ENCODE results near the gene CHCHD6. TPM values are rescaled to one million over a fixed set of nuclear protein-coding genes. Genes with fewer than 3 reads are reported as not detected.

The CHCHD6 gene
- total RNA-seq, 2 experiments from 2014 or later = 8.7 to 9.3 TPM

DNA sequence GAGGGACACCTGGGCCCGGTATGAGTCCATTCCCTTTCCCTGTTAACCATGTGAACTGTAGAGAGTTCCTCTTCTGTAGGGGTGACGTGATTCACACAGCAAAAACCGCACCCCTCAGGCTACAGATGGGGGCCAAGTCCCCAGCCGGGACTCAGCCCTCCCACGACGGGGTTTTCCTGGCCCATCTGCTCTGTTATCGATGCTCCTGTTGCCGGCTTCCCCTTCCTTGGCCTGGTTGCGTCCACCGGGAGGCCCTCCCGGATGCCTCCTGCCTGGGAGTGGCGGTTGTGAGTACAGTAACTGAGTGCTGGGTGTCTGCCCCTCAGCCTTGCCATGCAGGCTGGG lies 278.1 kb downstream of the CHCHD6 start:
- Mint-ChIP-seq H3K4me3 (peak overlapping the region; percentile 89), H3K36me3 (ENCODE audit: low read depth) (no peaks in the 10 kb centered on the region), H3K9me3 (no peaks in the 10 kb centered on the region), H3K27ac (peak overlapping the region; percentile 93), H3K27me3 (peaks cover 10% of the 10 kb centered on the region), H3K4me1 (ENCODE audit: low read depth) (peaks cover 11% of the 10 kb centered on the region)
- Histone ChIP-seq H3K9me3 (ENCODE audit: control insufficient read depth in 1 of 2, insufficient read depth in 1 of 2, low read length in 2 of 2) (no peaks in the 10 kb centered on the region), H3K27ac (ENCODE audit: low read depth in 1 of 2, low read length in 2 of 2) (peak overlapping the region; percentile 88 to 90), H3K4me3 (ENCODE audit: low read length) (peak overlapping the region; percentile 67), H3K27me3 (ENCODE audit: control insufficient read depth in 1 of 2, insufficient read depth in 2 of 2, low read length in 2 of 2) (peaks cover 0 to 5% of the 10 kb centered on the region in 2 experiments), H3K36me3 (ENCODE audit: insufficient read depth, low read length) (no peaks in the 10 kb centered on the region), H3K4me1 (ENCODE audit: insufficient read depth, low read length) (peaks cover 30% of the 10 kb centered on the region)
- intact Hi-C loops (cut with DNase I, micrococcal nuclease) = loop anchor here (1.0 to 10.0 kb wide), 8 partner anchors 278 to 1070 kb away; partner anchors contain the start of genes ABTB1 (in 1 of the 2), CHCHD6 (in 1 of the 2), SEC61A1 (in 1 of the 2) and SLC41A3 (in 1 of the 2)
- DNase-seq = peak in 10 of 14 experiments; percentile 28 to 91 (median 52)
- TF ChIP-seq, protein P1, sequence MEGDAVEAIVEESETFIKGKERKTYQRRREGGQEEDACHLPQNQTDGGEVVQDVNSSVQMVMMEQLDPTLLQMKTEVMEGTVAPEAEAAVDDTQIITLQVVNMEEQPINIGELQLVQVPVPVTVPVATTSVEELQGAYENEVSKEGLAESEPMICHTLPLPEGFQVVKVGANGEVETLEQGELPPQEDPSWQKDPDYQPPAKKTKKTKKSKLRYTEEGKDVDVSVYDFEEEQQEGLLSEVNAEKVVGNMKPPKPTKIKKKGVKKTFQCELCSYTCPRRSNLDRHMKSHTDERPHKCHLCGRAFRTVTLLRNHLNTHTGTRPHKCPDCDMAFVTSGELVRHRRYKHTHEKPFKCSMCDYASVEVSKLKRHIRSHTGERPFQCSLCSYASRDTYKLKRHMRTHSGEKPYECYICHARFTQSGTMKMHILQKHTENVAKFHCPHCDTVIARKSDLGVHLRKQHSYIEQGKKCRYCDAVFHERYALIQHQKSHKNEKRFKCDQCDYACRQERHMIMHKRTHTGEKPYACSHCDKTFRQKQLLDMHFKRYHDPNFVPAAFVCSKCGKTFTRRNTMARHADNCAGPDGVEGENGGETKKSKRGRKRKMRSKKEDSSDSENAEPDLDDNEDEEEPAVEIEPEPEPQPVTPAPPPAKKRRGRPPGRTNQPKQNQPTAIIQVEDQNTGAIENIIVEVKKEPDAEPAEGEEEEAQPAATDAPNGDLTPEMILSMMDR (IDR thresholded peaks at IDR 0.05) = no peak
- ChIA-PET CTCF (interaction anchor here (0.8 to 1.6 kb wide), 8 partner anchors 24 to 615 kb away, joined by 3 to 4 read pairs (median 3); no protein-coding TSS in a partner anchor), POLR2A (interaction anchor here (0.5 to 1.0 kb wide), 2 partner anchors 8 to 507 kb away, joined by 3 to 4 read pairs; partner anchors contain the start of gene ZXDC)
- peak; percentile 43 for ATAC-seq (ENCODE audit: poor library complexity)

DNA sequence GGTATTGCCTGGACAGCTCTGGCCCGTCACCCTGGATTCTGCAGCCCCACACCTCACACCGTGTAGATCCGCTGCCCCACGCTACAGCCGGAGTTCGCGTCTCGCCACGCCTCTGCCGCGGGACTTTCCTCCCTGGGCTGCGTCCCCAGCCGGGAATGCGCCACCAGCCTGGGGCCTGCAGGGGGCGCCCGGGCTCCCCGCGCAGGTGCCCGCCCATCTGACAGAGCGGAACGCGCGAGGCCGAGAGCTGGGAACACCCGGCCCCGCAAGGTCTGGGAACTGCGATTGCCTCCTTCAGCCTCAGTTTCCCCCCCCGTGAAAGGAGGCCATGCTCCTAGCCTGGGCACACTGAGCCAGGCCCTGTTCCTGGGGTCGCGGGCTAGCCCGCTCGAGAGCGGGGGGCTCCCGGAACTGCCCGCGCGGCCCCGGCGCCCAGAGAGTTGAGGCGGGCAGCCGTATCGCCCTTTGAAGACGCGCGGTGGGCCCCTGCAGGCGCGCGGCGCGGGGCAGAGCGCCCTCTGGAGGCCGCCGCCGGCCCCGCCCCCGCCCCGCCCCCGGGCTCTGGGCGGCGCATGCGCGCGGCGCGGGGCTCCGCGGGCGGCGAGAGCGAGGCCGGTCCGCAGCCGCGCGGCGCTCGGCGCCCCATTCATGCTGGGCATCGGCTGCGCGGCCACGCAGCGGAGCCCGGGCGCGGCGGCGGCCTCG lies 278.6 kb downstream of the CHCHD6 start, which contains the start of gene PLXNA1:
TSS of gene PLXNA1 (plus strand) at position 645 of the 705 bp plus-strand sequence. CDS start 5,479 bp downstream, outside the sequence.
- H3K36me3 Mint-ChIP-seq (ENCODE audit: low read depth) = no peaks in the 10 kb centered on the region
- peak within 1 kb of the TSS; percentile 89 for H3K4me3 Mint-ChIP-seq
- peaks cover 0 to 5% of the 10 kb centered on the region in 2 experiments for H3K27me3 ChIP-seq (ENCODE audit: control insufficient read depth in 1 of 2, insufficient read depth in 2 of 2, low read length in 2 of 2)
- TF ChIP-seq, protein P1 (IDR thresholded peaks at IDR 0.05) = peak; percentile 99
- intact Hi-C loops (cut with DNase I, micrococcal nuclease) = loop anchor here (1.0 to 10.0 kb wide), 8 partner anchors 278 to 1070 kb away; partner anchors contain the start of genes CHCHD6 (in 2 of the 2), ABTB1 (in 1 of the 2), SEC61A1 (in 1 of the 2) and SLC41A3 (in 1 of the 2)
- H3K27me3 Mint-ChIP-seq = peaks cover 10% of the 10 kb centered on the region
- peak within 1 kb of the TSS; percentile 93 for H3K27ac Mint-ChIP-seq
- peaks cover 15% of the 10 kb centered on the region for H3K4me1 Mint-ChIP-seq (ENCODE audit: low read depth)
- H3K36me3 ChIP-seq (ENCODE audit: insufficient read depth, low read length) = no peaks in the 10 kb centered on the region
- POLR2A ChIA-PET = interaction anchor here (0.5 to 1.0 kb wide), 2 partner anchors 9 to 507 kb away, joined by 3 to 4 read pairs; partner anchors contain the start of gene ZXDC
- CTCF ChIA-PET = interaction anchor here (0.7 to 1.6 kb wide), 9 partner anchors 24 to 614 kb away, joined by 3 to 4 read pairs (median 3); no protein-coding TSS in a partner anchor
- peak within 1 kb of the TSS; percentile 67 for H3K4me3 ChIP-seq (ENCODE audit: low read length)
- H3K4me1 ChIP-seq (ENCODE audit: insufficient read depth, low read length) = peaks cover 30% of the 10 kb centered on the region
- no peaks in the 10 kb centered on the region for H3K9me3 ChIP-seq (ENCODE audit: control insufficient read depth in 1 of 2, insufficient read depth in 1 of 2, low read length in 2 of 2)
- no peaks in the 10 kb centered on the region for H3K9me3 Mint-ChIP-seq
- H3K27ac ChIP-seq (ENCODE audit: low read depth in 1 of 2, low read length in 2 of 2) = peak within 1 kb of the TSS; percentile 88 to 90
- ATAC-seq (ENCODE audit: poor library complexity) (peak; percentile 82), DNase-seq (peak; percentile 76 to 95 (median 85))

DNA sequence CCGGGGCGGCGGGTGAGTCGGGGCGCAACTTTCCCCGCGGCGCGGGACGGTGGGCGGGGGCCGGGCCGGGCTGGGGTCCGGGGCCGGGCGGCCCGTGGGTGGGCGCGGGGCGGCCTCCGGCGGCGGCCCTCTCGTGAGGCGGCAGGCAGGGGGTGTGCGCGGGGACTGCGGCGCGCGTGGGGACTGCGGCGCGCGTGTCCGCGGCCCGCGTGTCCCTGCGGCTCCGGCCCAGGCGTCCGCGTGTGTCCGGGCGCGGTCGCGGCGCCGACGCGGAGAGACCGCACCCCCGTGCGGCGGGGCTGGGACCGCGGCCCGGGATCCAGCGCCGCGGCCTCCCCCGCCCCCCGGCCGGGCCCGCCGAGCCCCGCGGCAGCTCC lies 279.2 kb downstream of the CHCHD6 start:
- peaks cover 15% of the 10 kb centered on the region for H3K4me1 Mint-ChIP-seq (ENCODE audit: low read depth)
- Histone ChIP-seq H3K27ac (ENCODE audit: low read depth in 1 of 2, low read length in 2 of 2) (no peak overlapping the region), H3K4me3 (ENCODE audit: low read length) (no peak overlapping the region), H3K9me3 (ENCODE audit: control insufficient read depth in 1 of 2, insufficient read depth in 1 of 2, low read length in 2 of 2) (no peaks in the 10 kb centered on the region), H3K36me3 (ENCODE audit: insufficient read depth, low read length) (no peaks in the 10 kb centered on the region), H3K4me1 (ENCODE audit: insufficient read depth, low read length) (peaks cover 30% of the 10 kb centered on the region), H3K27me3 (ENCODE audit: control insufficient read depth in 1 of 2, insufficient read depth in 2 of 2, low read length in 2 of 2) (peaks cover 0 to 5% of the 10 kb centered on the region in 2 experiments)
- peak in 4 of 14 experiments; percentile 8 to 63 (median 34) for DNase-seq
- no peaks in the 10 kb centered on the region for H3K36me3 Mint-ChIP-seq (ENCODE audit: low read depth)
- H3K27ac Mint-ChIP-seq = no peak overlapping the region
- no peak overlapping the region for H3K4me3 Mint-ChIP-seq
- POLR2A ChIA-PET = no interaction called here
- H3K27me3 Mint-ChIP-seq = peaks cover 4% of the 10 kb centered on the region
- no peaks in the 10 kb centered on the region for H3K9me3 Mint-ChIP-seq
- CTCF ChIA-PET = interaction anchor here (1.4 kb wide), 1 partner anchor 282 kb away, joined by 4 read pairs; no protein-coding TSS in a partner anchor
- TF ChIP-seq, protein P1 (IDR thresholded peaks at IDR 0.05) = no peak
- intact Hi-C loops (cut with DNase I, micrococcal nuclease) = loop anchor here (1.0 to 10.0 kb wide), 8 partner anchors 279 to 1069 kb away; partner anchors contain the start of genes ABTB1 (in 1 of the 2), CHCHD6 (in 1 of the 2), SEC61A1 (in 1 of the 2) and SLC41A3 (in 1 of the 2)
- no peak for ATAC-seq (ENCODE audit: poor library complexity)
